Keratinocyte (primary cell): ENCODE measurements around the gene STIP1.

Experiments
- EZH2 ChIP-seq: IDR thresholded peaks from one replicate; pipeline ENCODE4 v1.6.1; 2012; ENCODE audit warnings: inconsistent platforms, mild to moderate bottlenecking, low read length, moderate library complexity
- TF ChIP-seq, protein P1 (sequence below), 3 experiments: IDR thresholded peaks in 1 of 3; conservative IDR thresholded peaks in 1 of 3; optimal IDR thresholded peaks in 1 of 3; 2 replicates in 2 of 3; 3 replicates in 1 of 3; pipeline versions ENCODE3 to v1.5.1; 2011; ENCODE audit warnings: low read length in 3 of 3, mild to moderate bottlenecking in 3 of 3, moderate library complexity in 2 of 3, control low read depth in 1 of 3, inconsistent platforms in 1 of 3; ENCODE audit not compliant: insufficient read depth in 2 of 3; ENCODE audit errors: extremely low read depth in 1 of 3

GRCh38 chr11:64241491-64242374 is 55.8 kb downstream of the STIP1 start:
- TF ChIP-seq, protein P1, sequence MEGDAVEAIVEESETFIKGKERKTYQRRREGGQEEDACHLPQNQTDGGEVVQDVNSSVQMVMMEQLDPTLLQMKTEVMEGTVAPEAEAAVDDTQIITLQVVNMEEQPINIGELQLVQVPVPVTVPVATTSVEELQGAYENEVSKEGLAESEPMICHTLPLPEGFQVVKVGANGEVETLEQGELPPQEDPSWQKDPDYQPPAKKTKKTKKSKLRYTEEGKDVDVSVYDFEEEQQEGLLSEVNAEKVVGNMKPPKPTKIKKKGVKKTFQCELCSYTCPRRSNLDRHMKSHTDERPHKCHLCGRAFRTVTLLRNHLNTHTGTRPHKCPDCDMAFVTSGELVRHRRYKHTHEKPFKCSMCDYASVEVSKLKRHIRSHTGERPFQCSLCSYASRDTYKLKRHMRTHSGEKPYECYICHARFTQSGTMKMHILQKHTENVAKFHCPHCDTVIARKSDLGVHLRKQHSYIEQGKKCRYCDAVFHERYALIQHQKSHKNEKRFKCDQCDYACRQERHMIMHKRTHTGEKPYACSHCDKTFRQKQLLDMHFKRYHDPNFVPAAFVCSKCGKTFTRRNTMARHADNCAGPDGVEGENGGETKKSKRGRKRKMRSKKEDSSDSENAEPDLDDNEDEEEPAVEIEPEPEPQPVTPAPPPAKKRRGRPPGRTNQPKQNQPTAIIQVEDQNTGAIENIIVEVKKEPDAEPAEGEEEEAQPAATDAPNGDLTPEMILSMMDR (optimal IDR thresholded peaks at IDR 0.05 in 1 of 3, IDR thresholded peaks at IDR 0.05 in 1 of 3, conservative IDR thresholded peaks at IDR 0.05 in 1 of 3; ENCODE audit: extremely low read depth in 1 of 3, insufficient read depth in 2 of 3, low read length in 3 of 3), result no peak
- TF ChIP-seq EZH2, result no peak
